Esophagus mucosa (tissue), 1 donor: ENCODE results near the gene PALLD. TPM values are rescaled to one million over a fixed set of nuclear protein-coding genes. Genes with fewer than 3 reads are reported as not detected.

ENCODE experiments used
- ATAC-seq: fragments of 200-7000 bp; cut with Tn5 transposase; one replicate; pipeline ENCODE4 v1.9.1; 2020
- total RNA-seq: library from RNA; stranded (reverse); gene quantifications from one replicate; pipeline ENCODE4 v1.2.4, GENCODE V29; 2023
- donor health status: DM: yes; HTN: yes; CAD: no.

PALLD gene
- total RNA-seq, 1 donor from 2014 or later: 70.1 TPM

DNA sequence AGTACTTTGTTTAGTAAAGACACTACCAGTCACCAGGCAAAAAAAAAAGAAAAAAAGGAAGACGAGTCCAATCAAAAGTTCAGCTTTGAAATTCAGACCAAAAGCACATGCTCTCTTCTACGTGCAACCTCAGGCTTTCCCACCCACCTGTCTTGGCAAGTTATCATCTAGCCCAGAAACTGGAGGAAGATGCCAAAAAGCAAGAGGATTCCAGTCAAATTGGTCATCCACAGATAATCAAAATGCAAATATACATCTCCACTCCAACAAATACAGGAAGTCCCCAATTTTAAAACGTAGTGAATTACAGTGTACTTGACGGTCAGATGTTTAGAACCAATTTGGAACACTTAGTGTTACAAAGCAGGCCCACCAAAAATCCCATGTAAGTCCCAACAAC, 96.5 kb downstream of the PALLD start:
- ATAC-seq: no peak

DNA sequence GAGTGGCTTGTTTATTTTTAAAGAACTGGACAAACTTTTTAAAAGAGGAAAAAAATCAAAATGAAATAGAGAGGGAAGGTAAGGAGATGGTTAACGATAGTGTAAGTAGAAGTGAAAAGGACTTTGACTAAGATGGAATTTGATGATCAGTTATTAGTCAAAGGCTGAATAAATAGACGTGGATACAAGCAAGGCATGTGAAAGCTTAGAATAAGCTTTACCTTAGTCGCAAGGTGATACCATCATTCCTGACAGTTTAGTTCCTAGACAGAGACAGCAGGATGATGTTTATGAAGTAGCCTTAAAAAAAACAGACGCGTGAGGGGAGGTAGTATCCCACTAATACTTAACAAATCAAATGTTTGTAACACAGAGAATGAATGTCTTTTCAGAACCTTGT, 97.3 kb downstream of the PALLD start:
- ATAC-seq: no peak

DNA sequence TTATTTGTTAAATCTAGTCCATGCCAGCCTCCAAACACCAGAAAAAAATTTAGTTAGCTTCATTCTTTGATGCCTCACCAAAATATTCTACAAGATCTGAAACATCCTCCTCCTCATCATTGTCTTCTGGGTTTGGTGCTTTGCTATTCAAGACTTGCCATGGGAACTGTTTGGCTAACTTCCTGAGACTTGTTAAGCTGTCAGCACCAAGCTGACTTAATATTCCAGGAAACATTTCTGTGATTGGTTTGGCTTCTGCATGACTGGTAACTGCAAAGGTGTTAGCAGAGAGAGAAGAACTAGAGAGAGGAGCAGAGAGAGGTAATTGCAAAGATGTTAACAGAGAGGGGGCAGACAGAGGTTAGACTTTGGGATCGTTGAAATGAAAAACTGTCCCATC, 101.3 kb downstream of the PALLD start:
- peak; percentile 17 for ATAC-seq

DNA sequence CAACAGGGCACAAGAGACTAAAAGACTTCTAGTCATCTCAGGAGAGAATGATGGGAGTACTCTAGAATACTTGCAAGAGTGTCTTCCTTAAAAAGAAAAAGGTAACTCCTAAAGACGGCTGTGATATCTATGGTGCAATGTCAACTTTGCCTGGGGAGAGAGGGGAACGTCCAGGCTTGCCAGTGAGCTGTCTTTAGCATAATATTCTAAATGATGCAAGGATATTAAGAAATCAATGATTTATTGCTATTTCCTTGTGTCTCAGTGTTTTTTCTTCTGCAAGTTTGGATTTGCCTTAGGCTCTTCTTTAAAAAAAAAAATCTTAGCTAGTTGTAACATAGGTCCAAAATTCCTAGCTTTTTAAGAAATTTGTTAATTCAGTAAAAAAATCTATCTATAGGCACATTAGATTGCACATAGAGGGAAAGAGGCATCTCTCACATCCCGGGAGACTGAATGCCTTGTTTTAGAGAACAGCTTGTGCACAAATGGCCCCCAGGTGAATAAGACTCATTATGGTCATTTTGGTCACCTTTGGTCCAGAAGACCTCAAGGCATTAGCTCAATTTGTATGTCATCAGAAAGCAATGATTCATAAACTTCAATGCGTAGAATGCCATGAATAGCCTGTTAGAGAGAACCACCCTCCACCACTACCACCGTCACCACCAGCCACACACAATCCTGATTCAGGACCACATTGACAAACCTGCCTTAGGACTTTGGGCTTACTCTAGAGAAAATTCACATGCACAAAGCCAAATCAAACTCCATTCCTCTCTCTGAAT, 104.1 kb downstream of the PALLD start:
- ATAC-seq: peak; percentile 87

DNA sequence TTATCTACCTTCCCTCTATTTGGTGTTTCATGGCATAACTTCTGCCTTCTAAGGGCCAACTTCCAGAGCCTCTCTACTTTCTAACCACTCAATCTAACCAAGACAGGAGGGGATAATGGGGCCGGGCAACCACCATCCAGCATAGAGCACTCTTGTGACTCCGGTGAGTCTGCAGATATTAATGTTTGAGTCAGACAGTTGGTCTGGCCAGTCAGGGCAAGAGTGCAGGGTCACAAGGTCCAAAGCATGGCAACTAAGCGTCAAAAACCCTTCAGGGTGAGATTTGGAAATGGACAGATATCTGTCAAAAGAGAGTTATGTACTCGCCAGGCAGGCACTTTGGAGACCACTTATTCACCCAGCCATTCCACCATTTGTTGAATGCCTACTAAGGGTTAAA, 105.0 kb downstream of the PALLD start:
- ATAC-seq: no peak

DNA sequence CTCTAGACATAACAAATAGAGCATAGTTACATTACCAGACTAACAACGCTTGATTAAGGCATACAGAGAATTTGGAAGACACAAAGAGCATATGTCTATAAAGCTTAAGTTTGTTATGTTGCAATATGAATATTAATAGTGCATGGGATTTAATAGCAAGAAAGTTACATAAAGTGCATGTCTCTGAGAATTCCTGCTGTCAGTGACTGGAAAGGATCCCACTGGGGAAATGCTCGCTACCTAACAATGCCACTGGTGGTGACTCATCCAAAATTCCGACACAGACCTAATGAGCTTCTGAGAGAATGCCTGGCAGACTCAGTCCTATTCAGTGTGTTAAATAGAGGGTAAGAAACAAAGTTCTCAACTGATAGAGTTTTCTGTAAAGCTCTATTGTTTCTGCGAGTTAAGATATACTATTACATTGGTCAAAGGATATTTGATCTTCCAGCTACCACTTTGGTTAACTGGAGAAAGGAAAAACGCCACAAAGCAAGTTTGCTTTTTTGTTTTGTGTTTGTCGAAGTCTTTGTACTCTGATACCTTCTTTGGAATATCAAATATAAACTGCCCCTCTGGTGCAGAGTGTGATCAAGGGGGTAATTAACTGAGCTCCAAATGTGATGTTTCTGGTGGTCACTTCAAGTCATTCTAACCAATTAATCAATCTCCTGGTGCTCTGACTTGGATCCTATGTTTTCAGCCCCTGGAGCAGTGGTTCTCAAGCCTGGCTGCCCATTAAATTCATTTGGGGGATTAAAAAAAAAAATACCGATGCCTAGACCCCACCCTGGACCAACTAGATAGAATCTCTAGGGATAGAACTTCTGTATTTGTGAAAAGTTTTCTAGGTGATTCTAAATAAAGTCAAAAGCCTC, 107.9 kb downstream of the PALLD start:
- ATAC-seq: peak; percentile 89

DNA sequence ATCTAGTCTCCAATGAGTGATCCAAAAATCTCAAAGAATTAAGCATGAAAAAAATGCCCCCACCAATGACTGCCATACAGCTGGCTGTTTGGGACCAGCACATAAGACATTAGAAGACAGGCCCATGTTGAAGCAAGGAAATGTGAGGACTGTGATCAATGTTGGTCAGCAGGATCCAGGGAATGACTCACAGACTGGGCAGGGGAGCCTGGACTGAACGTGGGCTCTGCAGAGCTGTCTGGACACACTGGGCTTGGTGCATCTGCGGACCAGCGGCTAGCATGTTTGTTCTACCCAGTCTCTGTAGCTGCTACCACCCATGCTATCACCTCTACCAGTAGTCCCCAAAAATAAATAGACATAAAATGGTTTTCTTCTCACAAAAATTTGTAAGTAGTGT, 108.6 kb downstream of the PALLD start:
- no peak for ATAC-seq

DNA sequence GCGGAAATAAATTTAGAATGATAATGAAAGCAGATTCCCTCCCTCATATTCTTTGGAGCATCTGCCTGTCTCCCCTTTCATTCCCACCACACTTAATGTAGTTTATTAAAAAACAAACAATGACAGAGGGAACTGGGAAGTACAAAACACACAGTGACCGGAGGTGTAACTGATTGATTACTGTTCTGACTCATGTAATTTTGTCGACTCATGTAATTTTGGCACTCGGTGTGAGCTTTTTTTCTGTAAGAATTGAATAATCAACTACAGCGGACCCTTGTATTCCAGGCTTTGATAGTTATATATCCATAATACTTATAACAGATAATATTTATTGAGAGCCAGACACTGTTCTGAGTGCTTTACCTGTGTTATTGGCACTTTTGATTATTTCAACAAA, 110.4 kb downstream of the PALLD start:
- no peak for ATAC-seq

DNA sequence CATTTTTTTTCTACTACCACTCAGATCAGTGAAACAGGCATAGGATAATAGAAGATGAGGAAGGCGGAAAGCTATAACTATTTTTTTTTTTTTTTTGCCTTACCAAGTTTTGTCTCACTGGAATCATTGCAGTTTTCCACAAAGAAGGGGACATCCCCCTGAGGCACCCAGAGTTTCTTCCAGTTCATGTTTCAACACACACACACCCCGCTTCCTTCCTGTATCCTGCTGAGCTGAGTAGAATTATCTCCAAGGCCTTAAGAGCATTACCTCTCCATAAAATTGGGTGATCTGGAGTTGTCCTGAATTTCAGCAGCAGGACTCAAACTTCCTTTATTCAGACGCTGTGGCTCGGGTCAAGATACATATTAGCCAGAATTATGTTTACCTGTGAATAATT, 111.9 kb downstream of the PALLD start:
- ATAC-seq: no peak

DNA sequence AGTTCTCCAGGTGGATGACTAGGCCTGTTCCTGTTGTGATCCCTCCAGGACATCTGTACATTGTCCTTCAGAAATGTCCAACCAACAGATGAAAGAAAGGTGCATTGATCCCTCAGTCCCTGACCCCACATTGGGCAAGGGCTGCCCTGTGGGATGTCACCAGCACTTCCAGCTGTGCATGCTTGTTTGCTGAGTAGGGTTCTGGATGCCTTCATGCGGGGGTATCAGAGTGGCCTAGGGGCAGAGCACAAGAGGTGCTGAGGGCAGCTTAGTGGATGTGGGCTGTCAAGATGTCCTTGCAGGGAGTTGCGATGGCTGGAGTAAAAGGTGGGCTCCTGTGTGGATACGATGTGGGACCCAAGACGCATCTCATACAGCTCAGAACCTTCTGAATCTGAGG, 112.5 kb downstream of the PALLD start:
- no peak for ATAC-seq

DNA sequence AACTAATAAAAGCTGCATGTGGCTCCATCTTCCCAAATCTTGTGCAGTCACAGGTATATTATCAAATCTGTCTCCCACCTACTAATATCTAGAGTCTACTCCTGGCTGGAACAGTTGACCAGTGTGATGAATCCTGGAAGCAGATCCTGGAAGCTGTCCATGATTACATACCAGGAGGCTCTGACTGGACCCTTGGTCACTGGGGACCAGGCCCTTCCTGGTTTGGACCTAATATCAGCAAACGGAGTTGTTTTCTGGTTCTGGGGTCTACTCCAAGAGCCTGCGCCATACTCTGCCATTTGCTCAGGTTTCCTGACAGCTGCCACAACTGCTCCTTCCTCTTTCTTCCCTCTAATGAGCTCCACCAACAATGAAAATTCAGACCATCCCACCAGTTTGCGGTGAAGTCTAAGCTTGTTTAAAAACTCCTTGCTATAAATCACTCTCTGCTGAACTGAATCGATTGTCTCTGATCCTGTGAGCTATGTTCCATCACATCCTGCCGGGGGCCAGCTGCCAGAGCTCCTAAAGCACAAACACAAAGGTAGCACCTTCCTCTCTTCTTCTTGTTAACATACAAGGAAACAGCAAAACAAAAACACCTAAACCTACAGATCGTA, 114.2 kb downstream of the PALLD start:
- ATAC-seq: no peak

DNA sequence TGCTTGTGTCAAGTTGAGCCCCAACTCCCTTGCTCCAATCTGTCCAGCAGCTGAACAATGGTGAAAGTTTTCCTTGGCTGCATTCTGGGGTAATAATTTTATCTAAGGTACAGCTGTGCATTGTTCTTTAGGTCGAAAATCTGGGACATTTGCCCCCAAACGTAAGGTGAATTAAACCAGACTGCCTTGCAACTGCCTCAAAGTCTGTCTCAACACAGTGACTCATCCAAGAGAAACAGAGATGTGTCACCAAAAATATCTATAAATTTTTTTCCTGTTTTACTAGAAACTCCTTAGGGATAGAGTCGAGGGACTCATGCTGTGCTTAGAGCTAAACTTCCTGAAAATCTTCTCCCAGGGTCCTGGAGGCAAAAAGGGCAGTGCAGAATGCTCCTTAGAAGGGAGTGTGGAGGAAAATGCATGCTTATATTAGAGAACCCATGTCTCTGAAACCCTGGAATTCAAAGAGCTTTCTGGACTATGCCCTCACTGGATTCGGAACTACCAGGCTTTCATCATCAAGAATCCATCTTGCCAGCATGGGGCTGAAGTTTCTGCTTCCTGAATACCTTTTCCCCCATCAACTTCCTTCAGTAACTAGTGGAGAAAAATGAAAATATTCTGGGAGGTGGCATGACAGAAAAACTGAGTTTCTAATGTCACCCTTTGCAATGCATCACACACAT, 115.7 kb downstream of the PALLD start:
- no peak for ATAC-seq

DNA sequence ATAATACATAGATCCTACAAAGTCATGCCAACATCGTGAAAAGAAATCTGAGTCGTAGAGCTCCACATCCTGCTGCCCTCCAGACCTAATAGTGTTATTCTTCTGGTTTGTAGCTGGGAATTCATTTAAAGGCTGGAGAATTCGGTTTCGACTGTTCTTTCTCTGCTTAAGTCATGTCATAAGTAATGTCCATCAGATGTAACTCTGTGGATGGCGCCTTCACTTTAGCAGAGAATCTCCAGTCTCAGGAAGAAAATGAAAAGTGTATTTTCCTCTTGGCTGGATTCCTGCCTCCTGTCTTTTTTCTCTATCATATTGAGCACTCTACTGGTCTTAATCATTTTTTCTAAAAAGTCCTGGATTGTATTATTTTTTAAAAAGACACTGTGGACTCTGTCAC, 117.0 kb downstream of the PALLD start:
- ATAC-seq: no peak

DNA sequence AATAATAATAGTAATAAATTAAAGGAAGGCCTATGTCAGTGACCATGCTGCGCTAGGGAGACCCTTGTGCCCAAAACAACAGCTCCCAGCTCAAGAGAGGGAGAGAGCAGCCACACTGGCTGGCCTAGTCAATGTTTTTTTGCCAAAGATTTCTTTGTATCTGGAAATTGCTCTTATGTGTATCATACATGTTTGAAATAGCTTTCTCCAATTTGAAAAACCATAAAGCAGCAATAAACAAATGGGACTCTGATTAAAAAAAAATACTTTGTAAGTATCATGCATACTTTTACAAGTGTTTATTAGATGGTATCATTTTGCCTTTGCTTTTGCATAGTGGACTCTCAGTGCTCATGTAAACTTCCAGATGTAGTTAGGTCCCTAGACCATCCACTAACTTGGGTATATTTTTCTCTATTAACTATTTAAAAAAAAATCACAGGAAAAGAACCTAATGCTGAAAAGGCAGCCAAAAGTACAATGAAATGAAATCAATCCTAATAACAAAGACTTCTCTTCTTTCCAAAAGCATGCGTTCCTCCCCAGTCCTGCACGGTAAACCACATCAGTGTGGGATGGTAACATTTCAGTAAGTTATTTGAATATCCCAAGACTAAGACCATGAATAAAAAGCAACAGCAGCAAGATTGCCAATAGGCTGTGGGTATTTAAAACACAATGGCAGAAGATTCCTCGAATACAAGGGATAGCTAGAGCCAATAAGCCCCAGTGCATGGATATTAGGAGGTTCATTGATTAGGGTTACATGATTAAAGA, 117.6 kb downstream of the PALLD start:
- no peak for ATAC-seq

DNA sequence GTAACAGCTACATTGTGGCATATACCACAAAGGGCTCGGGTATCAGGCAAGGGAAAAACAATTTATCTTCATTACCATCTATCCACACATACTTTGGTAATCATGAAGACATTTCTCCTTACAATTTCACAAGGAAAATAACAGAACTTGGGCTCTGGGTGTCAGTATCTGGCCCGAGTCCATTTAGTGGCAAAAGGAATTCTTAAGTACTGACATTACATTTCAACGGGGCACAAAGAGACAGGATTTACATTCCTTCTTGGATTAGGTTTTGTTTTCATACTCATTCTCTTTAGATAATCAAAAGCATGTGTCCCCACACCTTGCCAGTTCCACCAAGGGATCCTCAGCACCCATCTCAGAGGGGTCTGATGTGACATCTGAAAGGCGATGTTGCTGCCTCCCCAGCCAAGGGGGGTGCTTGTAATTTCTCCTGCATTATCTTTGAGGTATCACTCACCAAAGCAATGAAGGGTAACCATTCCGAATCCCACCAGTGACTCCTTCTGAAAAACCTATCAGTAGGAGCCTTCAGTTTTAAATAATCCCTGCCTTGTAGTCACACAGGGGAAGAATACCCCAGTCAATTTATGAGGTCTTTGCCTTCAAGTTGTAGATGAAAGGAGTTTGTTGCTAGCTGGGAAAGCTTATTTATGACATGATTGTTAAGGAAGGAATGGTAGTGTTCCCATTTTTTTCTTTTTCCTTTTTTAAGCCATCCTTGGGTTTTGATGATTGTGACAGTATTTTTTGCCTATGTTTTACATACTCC, 118.6 kb downstream of the PALLD start:
- no peak for ATAC-seq

DNA sequence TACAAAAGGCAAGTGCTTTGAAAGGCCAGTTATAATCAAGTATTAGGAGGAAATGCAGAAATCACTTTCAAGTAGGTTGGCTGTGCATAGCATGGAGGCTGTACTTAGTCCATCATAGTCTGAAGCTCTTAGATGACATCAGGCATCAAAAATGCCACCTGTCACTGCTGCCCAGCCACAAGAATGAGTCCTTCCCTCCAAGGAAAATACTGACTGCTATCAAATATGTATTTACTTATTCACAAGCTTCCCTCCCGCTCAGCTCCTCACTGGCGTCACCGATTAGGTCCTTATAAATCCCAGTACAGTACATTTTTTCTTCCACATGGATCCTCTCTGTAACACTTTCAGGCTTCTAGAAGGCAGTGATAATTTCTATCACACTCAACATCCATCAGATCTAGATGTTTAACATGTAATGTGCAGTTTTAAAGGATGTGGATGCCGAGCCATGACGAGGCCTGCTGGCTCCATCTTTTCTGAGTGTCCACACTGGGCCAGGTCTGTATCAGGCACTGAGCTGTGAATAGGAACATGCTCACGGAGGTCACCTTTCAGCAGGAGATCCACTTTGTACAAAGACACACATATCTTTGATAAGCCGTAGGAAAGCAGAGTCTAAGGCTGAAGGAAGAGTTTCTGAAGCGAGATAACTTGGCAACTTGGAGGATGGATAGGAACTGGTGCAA, 121.9 kb downstream of the PALLD start:
- ATAC-seq: no peak

DNA sequence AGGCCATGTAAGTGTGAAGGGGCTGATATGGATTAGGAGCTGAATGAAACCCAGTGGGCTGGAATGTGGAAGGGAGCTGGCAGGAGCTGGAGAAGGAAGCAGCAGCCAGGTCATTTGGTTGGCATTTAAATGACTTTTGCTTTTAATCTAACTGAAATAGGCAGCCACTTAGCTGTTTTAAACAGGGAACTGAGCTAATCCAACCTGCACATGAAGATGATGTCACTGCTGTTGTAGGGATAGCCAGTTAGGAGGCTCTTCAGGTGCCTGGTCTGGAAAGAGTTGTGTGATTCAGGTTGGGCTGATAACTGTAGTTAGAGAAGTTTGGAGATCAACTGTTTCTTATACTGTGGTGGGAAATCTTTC, 122.4 kb downstream of the PALLD start:
- no peak for ATAC-seq

DNA sequence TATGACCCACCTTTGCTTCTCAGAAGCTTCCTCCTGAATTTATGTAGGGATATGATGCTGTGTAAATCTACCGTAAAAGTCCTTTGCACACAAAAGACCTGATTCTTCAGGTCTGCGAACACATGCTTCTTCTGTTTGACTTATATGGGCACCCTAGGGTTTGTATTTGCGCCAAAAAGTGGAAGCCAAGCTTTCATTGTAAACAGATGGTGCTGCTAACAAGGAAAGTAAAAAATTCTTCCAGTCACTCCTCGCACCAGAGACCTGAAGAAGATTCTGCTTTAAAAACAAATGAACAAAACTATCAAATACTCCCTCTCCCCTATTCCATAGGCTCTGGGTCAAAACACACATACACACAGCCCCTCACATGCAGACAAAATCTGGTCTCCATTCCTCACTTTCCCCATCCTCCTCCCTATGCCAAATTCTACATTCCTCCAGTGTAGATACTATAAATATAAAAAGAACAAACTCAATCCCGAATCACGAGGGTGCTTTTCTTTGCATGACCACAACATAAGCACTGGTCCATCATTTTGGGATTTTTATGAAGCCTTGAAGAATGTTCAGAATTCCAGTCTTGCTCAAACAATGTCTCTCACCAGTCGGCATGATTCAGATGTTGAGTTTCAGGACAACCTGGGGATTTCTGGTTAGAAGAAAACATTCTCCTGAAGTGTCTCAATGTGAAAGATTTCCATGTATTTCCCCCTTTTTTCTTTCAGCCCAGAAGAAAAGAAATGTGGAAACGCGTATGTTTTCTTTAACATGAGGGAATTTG, 125.1 kb downstream of the PALLD start:
- ATAC-seq: no peak

DNA sequence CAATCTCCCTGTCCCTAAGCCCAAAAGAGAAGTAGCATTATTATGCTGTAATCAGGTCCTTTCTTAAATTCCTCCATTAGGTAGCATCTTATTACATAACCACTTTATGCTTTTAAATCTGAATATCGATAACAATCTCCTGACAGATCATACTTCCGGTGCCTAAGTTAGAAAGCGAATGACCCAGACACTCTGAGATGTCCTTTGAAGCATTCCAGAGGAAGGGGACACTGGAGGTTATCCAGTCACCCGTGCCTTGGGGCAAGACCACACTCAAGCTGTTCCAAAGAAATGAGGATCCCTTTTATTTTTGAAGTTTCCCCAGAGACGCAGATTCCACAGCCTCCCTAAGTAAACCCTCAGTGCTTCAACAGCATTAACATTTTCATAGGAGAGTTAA, 125.7 kb downstream of the PALLD start:
- no peak for ATAC-seq

DNA sequence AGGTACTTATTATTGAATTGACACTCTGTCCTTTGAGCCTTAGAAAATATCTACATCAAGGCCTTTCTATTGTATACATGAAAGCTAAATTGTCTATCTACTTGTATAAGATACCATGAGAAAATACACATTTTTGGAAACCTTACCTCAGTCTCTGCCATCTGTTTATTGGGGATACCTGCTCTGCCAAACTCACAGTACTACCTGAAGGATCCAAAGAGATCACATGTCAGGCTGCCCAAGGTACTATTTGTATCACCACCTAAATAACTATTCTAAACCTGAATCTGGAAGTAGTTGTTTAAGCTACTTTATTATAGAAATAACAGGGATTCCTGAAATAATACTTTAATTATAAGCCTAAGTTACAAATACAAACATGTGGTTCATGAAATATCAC, 126.2 kb downstream of the PALLD start:
- no peak for ATAC-seq
